HG03571 (cell line): ENCODE results near the gene AKT1.

Experiments used
- ATAC-seq: cut with Tn5 transposase; IDR thresholded peaks from one replicate; pipeline ENCODE4 v1.9.1; 2021; ENCODE audit not compliant: unreplicated experiment

AKT1 gene

DNA sequence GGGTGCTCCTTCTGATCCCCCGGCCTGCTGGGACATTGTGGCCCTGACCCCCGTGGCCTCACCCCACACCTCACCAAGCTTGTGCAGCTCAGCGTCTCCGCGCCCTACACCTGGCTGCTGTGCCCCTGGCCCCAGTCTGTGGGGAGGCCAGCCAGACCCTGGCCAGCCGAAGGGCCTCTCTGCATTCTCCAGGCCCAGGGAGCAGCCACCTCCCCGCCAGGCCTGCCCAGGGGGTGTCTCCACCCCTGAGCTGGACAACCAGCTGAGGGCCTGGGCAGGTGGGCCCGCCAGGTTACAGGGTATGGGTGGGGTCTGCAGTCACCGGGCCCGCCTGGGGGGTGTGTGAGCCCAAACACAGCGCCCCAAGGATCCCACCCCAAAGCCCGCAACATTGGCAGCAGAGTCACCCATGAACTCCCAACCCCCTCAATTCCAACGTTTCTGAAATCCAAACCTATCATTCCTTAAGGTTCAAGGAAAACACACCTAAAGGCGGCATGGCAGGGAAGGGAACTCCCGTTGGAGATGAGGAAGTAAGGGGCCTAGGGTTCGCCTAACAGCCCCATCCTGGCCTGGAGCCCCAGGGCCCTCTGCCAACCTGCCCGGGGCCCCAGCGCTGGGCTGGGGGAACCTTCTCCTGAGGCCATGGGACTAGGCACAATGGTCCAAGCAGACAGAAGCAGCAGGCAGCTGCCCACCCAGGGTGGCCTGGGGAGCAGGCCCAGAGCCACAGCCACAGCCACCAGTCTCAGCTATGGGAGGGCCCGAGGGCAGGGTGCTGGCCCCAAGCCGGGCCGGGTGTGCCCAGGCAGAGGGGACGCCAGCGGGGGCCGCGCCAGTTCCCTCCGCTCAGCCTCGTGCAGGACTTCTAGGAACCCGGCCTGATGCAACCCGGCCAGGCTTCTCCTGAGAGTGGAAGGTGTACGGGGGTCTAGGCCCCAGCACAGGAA is 8.5 kb downstream of the AKT1 start:
- ATAC-seq = no peak

DNA sequence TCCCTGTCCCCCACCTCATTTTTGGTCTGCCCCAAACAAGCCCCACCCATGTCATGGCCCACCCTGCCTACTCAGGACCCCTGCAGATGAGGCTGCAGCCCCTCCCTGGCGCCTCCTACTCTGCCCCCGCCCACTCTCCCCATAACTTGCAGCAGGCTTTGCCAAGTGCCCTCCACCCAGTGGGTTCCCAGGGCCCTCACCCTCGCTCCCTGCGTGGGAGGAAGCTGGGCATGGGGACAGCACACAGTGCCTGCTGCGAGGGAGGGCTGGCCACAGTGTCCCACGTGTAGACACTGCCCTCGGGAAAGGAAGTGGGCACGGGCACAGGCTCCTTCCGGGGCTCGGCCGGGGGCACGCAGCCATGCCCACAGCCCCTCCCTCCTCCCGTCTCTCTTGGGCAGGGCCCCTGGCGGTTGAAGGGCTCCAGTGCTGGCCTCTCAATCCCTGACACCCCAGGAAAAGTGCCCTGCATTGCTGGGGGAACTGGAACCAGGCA is 9.4 kb downstream of the AKT1 start:
- no peak for ATAC-seq

DNA sequence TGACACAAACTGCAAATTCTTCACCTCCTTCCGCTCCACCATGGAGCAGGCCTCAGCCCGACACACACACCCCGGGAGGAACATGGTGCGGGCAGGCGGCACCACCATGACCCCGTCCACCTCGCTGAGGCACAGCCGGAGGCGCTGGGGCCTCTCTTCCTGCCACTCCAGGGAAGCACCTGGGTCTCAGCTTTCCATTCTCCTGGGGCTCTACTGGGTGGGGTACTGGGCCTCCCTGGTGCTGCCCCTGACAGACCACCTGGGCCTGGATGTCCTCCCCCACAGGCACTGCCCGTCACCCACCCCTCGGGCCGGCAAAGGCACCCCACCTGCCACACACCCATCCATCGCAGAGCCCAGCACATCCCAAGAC is 9.9 kb downstream of the AKT1 start:
- ATAC-seq = no peak

DNA sequence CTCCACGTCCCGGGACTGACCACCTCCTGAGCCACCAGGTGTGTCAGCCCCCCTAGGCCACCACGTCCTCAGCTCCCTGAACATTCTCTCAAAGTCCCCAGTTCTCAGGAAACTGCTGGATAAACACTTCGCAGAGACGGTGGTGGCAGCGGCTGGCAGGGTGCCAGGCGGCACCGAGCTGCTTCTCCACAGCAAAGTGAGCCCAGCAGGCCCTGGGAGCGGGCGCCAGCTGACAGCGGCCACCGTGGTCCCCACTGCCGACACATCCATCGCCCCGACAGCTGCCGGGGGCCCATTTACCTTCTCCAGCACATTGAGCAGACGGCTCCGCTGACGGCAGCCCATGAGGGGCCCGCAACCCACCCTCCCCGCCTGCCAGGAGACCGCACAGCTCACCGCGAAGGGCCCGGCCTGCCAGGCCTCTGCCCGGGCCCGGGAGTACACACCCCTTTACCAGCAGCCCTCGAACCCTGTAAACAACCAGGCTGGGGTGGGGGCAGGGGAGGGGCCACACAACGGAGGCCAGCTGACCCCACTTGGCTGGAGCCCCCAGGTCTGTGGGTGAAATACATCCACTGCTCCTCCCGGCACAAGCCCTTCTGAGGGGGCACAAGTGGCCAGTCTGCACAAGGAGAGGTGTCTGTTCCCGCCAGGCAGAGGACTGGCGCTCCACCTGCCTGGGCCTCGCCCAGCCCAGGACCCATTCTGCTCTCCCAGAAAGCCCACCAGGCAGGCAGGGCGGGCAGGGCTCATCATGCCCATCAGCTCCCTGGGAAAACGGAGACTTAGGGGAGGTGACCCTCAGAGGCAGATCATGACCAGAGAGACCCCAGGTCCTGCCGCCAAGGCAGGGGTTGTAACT is 10.5 kb downstream of the AKT1 start:
- no peak for ATAC-seq

DNA sequence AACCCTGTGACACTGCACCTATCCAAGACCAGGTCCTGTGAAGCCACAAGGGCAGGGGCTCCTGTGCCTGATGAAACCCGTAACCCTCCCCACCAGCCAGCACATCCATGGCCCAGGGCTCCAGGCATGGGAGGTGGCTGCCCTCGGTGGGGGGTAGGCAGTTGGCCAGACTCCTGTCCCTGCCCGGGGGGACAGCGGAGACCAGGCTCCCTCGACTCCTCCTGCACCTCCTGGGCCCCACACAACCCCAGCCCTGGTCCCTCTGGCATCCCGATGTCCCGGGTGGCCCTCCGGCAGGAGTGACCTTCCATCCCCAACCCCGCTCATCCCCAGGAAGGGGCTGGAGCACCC is 11.4 kb downstream of the AKT1 start:
- no peak for ATAC-seq

DNA sequence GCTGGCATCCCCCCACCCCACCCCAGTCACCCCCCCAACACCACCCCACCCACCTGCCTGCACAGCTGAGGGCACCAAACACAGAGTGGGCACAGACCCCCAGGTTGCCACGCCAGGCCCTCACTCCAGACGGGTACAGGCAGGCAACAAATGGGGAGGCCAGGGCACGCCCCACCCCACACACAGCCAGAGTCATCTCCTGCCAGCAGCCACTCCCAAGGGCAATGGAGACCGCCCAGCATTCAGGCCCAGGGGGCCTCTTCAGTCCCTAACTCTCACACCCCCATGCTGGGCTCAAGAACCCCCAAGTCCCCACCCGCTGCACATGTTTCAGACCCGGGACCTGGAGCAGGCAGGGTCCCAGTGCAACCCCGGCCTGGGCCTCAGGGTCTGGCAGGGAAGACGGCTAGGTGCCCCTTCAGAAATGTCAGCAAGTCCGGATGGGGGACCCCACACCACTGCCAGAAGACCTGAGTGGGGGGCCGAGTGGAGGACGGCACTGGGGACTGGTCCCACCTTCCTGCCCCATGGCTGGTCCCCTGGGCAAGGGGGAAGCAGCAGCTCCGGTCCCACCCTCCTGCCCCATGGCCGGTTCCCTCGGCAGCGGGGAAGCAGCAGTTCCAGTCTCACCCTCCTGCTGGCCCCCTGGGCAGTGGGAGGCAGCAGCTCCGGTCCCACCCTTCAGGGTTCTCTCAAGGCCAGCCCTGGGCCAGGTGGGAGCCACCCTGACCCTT is 11.9 kb downstream of the AKT1 start:
- no peak for ATAC-seq

DNA sequence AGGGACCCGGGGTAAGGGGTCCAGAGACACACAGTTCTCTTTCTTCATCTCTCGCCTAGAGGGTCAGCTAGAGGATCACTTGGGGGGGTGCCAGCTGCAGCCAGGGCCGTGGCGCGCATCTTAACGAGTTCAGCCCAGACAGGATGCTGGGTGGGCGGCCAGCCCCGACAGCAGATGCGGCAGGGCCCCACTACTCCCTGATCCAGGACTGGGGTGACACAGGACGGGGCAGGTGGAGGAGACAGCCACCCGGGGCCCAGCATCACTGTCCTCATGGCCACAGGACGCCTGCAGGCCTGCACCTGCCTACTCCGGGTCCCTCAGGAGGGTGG is 12.8 kb downstream of the AKT1 start:
- no peak for ATAC-seq

DNA sequence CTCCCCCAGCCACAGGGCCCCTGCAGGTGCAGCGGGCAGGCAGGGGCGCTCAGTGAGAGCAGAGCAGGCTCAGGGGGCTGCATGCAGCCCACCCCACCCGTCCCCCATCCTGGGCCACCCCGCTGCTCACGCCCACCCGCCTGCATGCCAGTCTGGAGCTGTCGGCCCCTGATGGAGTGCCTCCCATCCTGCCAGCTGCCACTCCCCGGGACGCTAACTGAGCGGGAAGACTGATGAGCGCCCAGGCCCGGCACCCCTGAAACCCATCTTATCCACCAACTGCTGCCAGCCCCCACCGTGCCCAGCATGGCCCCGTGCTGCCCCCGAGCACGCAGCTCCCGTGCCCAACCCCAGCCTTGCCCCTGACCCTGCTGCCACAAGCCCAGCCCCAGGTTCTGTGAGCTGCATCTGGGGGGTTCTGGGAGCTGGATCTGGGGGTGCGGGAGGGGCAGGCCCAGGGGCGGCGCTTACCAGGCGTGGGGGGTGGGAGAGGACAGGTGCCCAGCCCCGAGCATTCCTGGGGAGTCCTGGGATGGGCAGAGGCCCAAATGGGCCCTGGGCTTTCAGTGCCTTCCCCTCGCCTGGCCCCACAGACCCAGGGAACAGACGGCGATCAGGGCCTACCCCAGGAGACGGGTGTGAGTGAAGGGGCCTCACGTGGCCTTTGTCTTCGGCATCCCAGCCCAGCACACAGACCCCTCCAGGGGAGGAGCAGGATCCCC is 13.3 kb downstream of the AKT1 start:
- ATAC-seq = no peak

DNA sequence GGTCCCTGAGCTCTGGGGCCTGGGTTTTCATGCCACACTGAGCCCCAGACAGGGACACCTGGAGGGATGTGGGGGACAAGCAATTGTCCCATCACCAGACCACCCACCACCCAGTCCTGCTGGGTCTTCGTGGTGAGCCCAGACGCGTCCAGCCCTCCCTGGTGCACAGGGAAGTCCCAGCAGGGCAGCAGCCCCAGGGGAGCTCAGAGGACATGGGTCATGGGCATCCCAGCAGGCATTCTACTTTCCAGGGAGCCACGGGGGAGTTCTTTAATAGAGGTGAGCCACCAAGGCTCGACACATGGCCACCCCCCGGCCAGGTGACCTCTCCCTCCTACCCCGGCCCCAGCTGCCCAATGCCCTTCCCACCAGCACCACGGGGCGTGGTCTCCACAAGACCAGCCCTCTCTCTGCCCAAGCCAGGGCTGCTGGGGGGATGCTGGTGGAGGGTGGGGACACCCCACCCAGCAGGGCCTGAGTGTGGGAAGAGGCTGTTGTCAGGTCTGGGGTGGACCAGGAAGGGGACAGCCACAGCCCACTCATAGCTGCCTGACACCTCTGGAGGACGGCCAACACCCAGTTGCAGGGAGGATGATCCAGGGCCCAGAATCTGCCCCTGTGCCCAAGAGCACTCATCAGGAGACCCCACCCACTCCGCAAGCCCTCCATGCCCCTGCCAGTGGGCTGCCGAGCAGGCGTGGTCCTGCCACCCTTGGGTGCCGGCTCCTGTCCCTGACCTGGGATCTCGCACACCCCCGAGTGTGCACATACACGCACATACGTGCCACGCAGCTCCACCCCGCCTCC is 14.1 kb downstream of the AKT1 start:
- ATAC-seq = no peak

DNA sequence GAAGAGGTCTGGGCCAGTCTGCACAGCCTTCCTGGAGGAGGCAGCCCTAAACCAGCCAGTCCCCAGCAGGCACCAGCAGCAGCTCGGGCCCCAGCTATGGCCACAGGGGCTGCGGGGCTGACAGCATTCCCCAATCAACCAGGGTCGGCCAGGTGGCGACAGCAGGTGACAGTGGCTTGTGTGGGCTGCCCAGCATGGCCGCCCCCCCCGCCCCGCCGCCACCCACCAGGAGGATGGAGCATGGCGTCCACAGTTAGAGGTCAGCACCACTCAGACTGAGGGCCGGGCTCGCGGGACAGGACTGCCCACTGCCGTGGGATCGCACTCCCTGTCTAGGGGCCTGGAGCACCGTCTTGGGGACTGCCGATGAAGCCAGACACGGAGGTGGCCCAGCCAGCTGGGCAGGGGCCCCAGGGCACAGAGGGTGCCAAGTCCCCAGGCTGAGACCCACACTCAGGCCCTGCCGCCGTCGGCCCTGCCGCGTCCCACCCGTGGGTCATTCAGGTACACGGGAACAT is 15.0 kb downstream of the AKT1 start:
- ATAC-seq = no peak

DNA sequence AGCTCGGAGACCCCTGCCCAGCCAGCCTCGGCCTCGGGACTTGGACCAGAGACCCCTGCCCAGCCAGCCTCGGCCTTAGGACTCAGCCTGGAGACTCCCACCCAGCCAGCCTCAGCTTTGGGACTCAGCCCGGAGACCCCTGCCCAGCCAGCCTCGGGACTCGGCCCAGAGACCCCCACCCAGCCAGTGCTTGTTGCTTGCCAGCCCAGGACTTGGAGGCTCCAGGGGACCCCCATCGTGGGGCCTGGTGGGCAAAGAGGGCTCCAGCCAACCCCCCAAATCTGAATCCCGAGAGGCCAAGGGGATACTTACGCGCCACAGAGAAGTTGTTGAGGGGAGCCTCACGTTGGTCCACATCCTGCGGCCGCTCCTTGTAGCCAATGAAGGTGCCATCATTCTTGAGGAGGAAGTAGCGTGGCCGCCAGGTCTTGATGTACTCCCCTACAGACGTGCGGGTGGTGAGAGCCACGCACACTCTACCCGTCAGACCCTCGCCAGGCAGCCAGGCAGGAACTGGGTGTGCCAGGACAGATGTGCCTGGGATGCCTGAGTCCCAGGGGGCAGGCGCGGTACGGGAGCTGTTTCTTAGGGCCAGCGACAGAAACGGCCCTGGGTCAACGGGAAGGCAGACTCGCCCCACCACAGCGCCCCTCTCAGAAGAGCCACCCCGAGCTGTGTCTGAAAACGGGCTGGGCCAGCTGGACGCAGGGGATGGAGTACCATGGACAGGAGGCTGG is 15.6 kb downstream of the AKT1 start:
- no peak for ATAC-seq

DNA sequence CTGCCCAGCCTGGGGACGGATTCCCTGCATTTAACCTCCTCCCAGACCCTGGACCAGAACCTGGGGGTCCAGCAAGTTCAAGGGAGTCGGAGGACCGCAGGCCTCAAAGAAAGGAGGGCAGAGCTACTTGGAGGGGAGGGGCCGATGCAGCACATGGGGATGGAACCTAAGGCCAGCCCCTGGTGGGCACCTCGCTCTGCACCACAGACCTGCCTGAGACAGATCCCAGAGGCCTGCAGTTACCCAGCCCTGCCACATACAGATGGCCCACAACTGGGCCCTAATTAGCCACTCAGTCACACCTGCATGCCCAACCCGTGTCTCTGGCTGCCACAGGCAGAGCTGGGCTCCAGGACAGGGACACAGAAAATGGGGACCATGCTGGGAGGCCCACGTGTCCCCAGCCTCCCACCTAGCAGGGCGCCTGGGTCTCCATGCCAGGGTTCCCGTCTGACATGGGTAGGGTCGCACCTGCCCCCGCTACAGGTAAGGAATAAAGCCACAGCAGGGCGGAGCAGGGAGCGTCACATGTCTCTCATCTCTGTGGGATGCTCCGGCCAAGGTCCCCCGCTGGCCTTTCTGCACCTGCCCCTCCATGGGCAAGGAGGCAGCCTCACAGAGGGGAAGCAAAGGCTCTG is 16.7 kb downstream of the AKT1 start:
- no peak for ATAC-seq

DNA sequence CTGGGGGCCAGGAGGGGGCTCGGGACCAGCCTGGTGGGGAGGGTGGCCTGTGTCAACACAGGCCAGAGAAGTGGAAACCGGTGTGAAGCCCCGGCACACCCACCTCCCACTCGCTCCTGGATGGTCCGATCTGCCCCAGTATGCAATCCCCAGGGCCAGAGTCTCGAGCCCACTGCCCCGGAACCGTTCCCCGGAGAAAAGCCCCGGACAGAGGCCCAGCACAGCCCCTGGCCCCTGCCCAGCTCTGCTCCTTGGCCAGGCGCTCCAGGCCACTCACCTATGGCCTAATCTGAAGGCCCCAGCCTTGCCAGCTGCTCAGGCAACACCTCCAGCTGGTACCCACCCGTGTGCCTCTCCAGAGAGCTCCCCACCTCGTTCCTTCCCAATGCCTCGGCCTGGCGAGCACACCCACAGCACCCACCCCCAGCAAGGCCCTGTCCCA is 17.7 kb downstream of the AKT1 start:
- ATAC-seq = no peak

DNA sequence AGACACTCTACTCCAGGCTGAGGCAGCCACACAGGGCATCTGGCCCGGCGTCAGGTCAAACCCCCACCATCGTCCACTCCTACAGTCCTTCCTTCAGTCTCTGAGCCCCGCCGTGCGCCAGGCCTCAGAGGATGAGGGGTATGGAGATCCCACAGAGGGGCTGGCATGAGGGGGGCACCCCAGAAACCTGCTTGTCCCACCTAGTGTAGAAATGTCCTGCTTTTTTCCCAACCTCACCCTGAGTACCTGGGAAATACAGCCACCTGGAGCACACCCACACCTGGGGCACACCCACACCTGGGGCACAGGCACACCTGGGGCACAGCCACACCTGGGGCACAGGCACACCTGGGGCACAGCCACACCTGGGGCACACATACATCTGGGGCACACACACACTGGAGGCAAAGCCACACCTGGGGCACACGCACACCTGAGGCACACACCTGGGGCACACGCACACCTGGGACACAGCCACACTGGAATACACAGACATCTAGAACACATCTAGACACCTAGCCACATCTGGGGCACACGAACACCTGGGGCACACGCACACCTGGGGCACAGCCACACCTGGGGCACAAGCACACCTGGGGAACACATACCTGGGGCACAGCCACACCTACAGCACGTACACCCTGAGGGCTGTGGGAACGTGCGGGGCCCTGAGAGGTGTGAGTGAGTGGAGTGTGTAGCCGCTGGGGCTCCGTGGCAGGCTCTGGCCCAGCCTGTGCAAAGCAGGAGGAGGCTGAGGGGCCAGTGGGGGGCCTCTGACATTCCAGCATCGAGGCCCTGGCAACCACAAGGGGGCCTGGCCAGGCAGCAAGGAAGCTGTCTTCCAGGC is 18.4 kb downstream of the AKT1 start:
- no peak for ATAC-seq

DNA sequence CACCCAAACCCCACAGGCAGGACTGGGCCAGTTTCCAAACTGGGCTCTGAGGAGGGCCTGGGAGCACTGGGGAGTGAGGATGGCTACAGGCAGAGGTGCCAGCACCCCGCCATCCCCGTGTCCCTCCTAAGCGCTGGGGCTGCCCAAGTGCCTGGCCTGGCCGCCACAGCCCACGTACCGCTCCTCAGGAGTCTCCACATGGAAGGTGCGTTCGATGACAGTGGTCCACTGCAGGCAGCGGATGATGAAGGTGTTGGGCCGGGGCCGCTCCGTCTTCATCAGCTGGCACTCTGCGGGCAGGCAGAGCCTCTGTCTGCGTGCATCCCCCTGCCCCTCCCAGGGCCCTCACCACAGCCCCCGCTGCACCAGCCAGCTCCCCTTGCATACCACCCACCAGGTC is 19.1 kb downstream of the AKT1 start:
- ATAC-seq = no peak

DNA sequence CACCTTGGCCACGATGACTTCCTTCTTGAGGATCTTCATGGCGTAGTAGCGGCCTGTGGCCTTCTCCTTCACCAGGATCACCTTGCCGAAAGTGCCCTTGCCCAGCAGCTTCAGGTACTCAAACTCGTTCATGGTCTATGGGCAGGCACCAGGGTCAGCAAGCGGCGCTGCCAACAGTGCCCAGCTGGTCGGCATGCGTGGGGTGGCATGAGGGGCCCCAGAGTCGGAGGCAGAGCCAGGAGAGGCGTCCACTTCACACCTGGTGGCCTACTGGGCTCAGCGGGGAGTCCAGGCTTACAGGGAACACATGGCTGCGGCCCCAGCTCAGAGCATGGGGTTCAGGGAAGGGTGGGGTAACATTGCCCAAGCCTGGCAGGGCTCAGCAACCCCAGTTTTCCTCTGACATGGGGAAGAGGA is 20.5 kb downstream of the AKT1 start:
- ATAC-seq = no peak

DNA sequence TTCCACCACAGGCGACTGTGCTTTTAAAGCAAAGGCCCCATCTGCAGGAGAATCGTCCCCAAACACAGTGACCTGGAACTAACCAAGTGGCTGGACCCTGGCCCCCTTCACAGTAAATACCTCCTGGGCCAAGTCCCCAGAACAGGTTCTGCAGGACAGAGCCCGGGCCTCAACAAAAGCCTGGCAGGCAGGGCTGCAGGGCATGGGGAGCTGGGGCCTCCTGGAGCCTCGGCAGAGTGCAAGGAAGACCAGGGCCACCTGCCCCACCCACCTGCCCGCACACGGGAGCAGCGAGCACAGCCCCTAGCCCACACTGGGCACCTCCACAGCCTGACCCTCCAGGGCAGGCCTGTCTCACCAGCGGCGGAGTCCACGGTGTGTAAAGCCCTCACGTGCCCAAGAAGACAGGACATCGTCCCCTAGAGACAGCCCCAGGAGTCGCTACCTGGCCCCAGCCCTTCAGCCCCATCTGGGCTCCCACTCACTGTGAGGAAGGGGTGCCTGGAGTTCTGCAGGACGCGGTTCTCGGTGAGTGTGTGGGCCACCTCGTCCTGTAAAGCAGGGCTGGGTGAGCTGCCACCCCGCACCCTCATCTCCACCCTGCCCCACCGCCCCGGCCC is 21.0 kb downstream of the AKT1 start:
- ATAC-seq = no peak
